22Rv1 (cell line): Measurements from ENCODE around the gene ZNF773.
"Not testable (repeated sequence)": the region's sequence is repeated elsewhere in the genome, so short reads cannot be mapped to it uniquely, and the experiment has no call there.

ENCODE experiments used
- CTCF ChIP-seq: fragments of 450-650 bp; IDR thresholded peaks from 2 replicates; pipeline ENCODE4 v1.5.1; 2017; ENCODE audit warnings: mild to moderate bottlenecking
- ZFX ChIP-seq: fragments of 450-650 bp; IDR thresholded peaks from 2 replicates; pipeline ENCODE4 v1.6.1; 2017; ENCODE audit warnings: antibody characterized with exemption, borderline replicate concordance

- TF ChIP-seq CTCF, ZFX: not testable (repeated sequence)
These were observed 18.3 kb downstream of the ZNF773 start for GRCh38 chr19:57518021-57518420.
